IPS DF 6.9 (cell line): ENCODE measurements around the gene PTGDR2.

Experiments used
- DNase-seq: peaks from one replicate; pipeline ENCODE4 v3.0.0-alpha.2; 2013; ENCODE audit warnings: low read depth, low spot score
- H3K27ac ChIP-seq: one replicate; pipeline ENCODE4 v1.5.1; 2013; ENCODE audit warnings: low read length, control low read depth
- H3K27me3 ChIP-seq: 2 replicates; pipeline ENCODE4 v1.6.1; 2013; ENCODE audit warnings: mild to moderate bottlenecking, low read length; ENCODE audit not compliant: control insufficient read depth, insufficient read depth
- H3K36me3 ChIP-seq: 2 replicates; pipeline ENCODE4 v1.6.1; 2013; ENCODE audit warnings: low read length; ENCODE audit not compliant: control insufficient read depth, insufficient read depth
- H3K4me1 ChIP-seq: 2 replicates; pipeline ENCODE4 v1.6.1; 2013; ENCODE audit warnings: low read length; ENCODE audit not compliant: control insufficient read depth, insufficient read depth
- H3K4me3 ChIP-seq: 2 replicates; pipeline ENCODE4 v1.5.1; 2013; ENCODE audit warnings: mild to moderate bottlenecking, low read length
- H3K9me3 ChIP-seq: 2 replicates; pipeline ENCODE4 v1.6.1; 2013; ENCODE audit warnings: low read length, inconsistent platforms; ENCODE audit not compliant: control insufficient read depth, insufficient read depth
- WGBS: extraction: QIAGEN DNeasy Blood & Tissue Kit; methylation state at CpG from one replicate; pipeline ENCODE4 v1.1.7; 2013; ENCODE audit warnings: mixed read lengths, missing lambda C conversion rate; ENCODE audit not compliant: insufficient read length, insufficient coverage; 5-methylcytosine and 5-hydroxymethylcytosine counted together

PTGDR2 gene

GRCh38 chr11:60855726-60856633 lies at the start of gene PTGDR2:
TSS of gene PTGDR2 (minus strand) at chr11:60855950. CDS start at chr11:60853722, 2,228 bp downstream.
- H3K4me1 ChIP-seq, result peaks cover 2% of the 10 kb centered on the region; the same call in 1 of the 2 replicates
- no peak for DNase-seq
- WGBS, result no CpG with 5 or more reads among the region's 14 CpGs
- 0 out of 2 replicates have a peak, but pooled peaks cover 1% of the 10 kb centered on the region for H3K27me3 ChIP-seq
- peaks cover 4% of the 10 kb centered on the region for H3K36me3 ChIP-seq
- H3K9me3 ChIP-seq, result no peaks in the 10 kb centered on the region
- no peak within 1 kb of the TSS for H3K4me3 ChIP-seq
- no peak within 1 kb of the TSS for H3K27ac ChIP-seq

- Histone ChIP-seq H3K27ac (no peak overlapping the region), H3K4me1 (no peaks in the 10 kb centered on the region), H3K9me3 (no peaks in the 10 kb centered on the region), H3K4me3 (peak overlapping the region; percentile 86; the same call in 1 of the 2 replicates), H3K27me3 (no peaks in the 10 kb centered on the region), H3K36me3 (peaks cover 13% of the 10 kb centered on the region; the same call in 1 of the 2 replicates)
- no peak for DNase-seq
- WGBS, result no CpG with 5 or more reads among the region's 6 CpGs
These were observed 49.3 kb upstream of the PTGDR2 start for GRCh38 chr11:60905047-60905446.

GRCh38 chr11:60902625-60903024 lies 46.9 kb upstream of the PTGDR2 start:
- H3K9me3 ChIP-seq, result no peaks in the 10 kb centered on the region
- no peak overlapping the region for H3K4me3 ChIP-seq
- no peaks in the 10 kb centered on the region for H3K27me3 ChIP-seq
- no CpG with 5 or more reads among the region's 11 CpGs for WGBS
- peaks cover 22% of the 10 kb centered on the region for H3K36me3 ChIP-seq
- H3K27ac ChIP-seq, result no peak overlapping the region
- no peaks in the 10 kb centered on the region for H3K4me1 ChIP-seq
- no peak for DNase-seq

GRCh38 chr11:60900673-60901404 lies 45.1 kb upstream of the PTGDR2 start:
- no peak overlapping the region for H3K27ac ChIP-seq
- H3K4me1 ChIP-seq, result no peaks in the 10 kb centered on the region
- H3K36me3 ChIP-seq, result peaks cover 30% of the 10 kb centered on the region
- no CpG with 5 or more reads among the region's 13 CpGs for WGBS
- H3K4me3 ChIP-seq, result no peak overlapping the region
- no peak for DNase-seq
- no peaks in the 10 kb centered on the region for H3K27me3 ChIP-seq
- H3K9me3 ChIP-seq, result no peaks in the 10 kb centered on the region

- Histone ChIP-seq H3K36me3 (peaks cover 31% of the 10 kb centered on the region), H3K4me3 (no peak overlapping the region), H3K27ac (no peak overlapping the region), H3K4me1 (no peaks in the 10 kb centered on the region), H3K27me3 (no peaks in the 10 kb centered on the region), H3K9me3 (no peaks in the 10 kb centered on the region)
- no CpG with 5 or more reads among the region's 4 CpGs for WGBS
- DNase-seq, result no peak
These were observed 44.2 kb upstream of the PTGDR2 start for GRCh38 chr11:60899977-60900376.

- H3K4me3 ChIP-seq, result no peak overlapping the region
- no peak overlapping the region for H3K27ac ChIP-seq
- no peaks in the 10 kb centered on the region for H3K4me1 ChIP-seq
- H3K36me3 ChIP-seq, result peaks cover 33% of the 10 kb centered on the region
- no peaks in the 10 kb centered on the region for H3K9me3 ChIP-seq
- DNase-seq, result peak; percentile 55
- WGBS, result no CpG with 5 or more reads among the region's 12 CpGs
- no peaks in the 10 kb centered on the region for H3K27me3 ChIP-seq
These were observed 43.5 kb upstream of the PTGDR2 start for GRCh38 chr11:60899046-60899936.

- Histone ChIP-seq H3K36me3 (peaks cover 32% of the 10 kb centered on the region), H3K9me3 (no peaks in the 10 kb centered on the region), H3K4me3 (no peak overlapping the region), H3K27me3 (no peaks in the 10 kb centered on the region), H3K4me1 (no peaks in the 10 kb centered on the region), H3K27ac (no peak overlapping the region)
- no peak for DNase-seq
- no CpG with 5 or more reads among the region's 4 CpGs for WGBS
These were observed 41.7 kb upstream of the PTGDR2 start for GRCh38 chr11:60897496-60897895.

GRCh38 chr11:60895687-60896086 lies 39.9 kb upstream of the PTGDR2 start:
- no peak for DNase-seq
- H3K27ac ChIP-seq, result no peak overlapping the region
- H3K4me1 ChIP-seq, result no peaks in the 10 kb centered on the region
- H3K4me3 ChIP-seq, result no peak overlapping the region
- WGBS, result no CpG with 5 or more reads among the region's 5 CpGs
- no peaks in the 10 kb centered on the region for H3K9me3 ChIP-seq
- peaks cover 26% of the 10 kb centered on the region for H3K36me3 ChIP-seq
- no peaks in the 10 kb centered on the region for H3K27me3 ChIP-seq

- peaks cover 7% of the 10 kb centered on the region; the same call in 1 of the 2 replicates for H3K36me3 ChIP-seq
- no peaks in the 10 kb centered on the region for H3K27me3 ChIP-seq
- DNase-seq, result no peak
- H3K4me3 ChIP-seq, result no peak overlapping the region
- no peak overlapping the region for H3K27ac ChIP-seq
- H3K9me3 ChIP-seq, result no peaks in the 10 kb centered on the region
- H3K4me1 ChIP-seq, result no peaks in the 10 kb centered on the region
- no CpG with 5 or more reads among the region's 7 CpGs for WGBS
These were observed 35.5 kb upstream of the PTGDR2 start for GRCh38 chr11:60891103-60891741.
